GM18909 (cell line): ENCODE results near the gene SLC19A1.

ENCODE experiments used
- ATAC-seq: cut with Tn5 transposase; IDR thresholded peaks from one replicate; pipeline ENCODE4 v1.9.1; 2021; ENCODE audit warnings: mild to moderate bottlenecking; ENCODE audit not compliant: unreplicated experiment, poor library complexity

Gene SLC19A1

DNA sequence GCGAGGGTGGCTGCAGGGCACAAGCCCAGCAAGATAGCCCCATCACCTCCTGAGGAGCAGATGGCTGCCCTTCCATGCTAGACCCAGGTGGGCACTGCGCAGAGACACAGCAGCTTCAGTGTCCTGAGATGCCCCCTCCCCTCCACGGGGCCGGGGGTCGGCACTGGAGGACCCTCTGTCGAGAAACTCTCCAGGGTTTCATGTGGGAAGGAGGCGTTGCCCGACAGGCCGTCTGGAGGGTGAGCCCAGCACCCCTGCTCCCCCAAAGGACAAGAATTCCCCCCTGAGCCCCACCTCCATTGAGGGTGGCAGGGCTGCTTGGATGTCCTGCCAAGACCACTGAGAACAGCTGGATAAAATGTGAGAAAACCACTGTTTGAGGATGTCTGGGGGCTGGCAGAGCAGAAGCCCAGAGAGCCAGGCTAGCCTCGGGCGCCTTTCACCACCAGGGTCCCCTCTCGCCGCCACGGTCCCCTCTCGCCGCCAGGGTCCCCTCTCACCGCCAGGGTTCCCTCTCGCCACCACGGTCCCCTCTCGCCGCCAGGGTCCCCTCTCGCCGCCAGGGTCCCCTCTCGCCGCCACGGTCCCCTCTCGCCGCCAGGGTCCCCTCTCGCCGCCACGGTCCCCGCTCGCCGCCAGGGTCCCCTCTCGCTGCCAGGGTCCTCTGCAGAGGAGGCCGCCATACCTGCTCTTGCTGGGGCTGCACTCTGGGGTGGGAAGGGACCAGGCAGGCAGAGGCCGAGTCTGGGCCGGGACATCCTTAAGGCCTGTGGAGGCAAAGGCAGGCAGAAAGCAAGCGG lies 44.2 kb downstream of the SLC19A1 start:
- no peak for ATAC-seq

- ATAC-seq = no peak
These were observed 45.0 kb downstream of the SLC19A1 start for GRCh38 chr21:45496968-45497845.

DNA sequence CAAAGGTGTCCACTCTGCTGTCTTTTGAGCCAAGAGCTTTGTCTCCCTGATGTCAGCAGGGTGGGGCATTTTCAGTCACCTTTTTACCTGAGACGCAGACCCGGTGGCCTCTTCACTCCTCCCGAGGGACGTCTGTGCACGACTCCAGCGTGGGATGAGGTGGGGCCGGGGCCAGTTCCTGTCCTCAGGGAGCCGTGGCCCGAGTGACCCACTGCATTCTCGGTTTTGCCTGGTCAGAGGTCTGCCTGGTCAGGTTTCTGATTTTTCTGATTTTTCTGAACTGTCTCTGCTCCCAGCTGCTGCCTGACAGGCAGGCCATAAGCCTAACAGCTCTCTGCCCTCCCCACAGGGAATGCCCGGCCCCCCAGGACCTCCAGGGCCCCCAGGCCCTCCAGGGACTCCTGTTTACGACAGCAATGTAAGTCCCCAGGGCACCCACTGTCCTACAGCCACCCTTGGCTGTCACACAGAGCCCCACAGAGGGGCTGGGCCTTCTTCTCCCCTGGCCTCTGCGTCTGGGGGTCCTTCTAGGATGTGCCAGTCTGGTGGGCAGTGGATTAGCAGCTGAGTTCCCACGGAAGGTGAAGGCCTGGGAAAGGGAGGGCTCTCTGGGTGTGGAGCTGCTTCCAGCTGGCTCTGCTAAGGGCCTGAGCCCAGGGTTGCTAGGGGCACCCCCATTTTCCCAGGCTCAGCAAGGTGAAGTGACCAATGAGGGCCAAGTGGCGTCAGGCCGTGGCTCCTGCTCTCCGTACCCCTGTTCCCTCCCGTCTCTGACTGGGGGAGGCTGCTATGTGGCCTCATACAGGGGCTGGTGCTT lies 45.9 kb downstream of the SLC19A1 start:
- ATAC-seq = no peak

GRCh38 chr21:45494851-45495680 lies 47.2 kb downstream of the SLC19A1 start:
- no peak for ATAC-seq

DNA sequence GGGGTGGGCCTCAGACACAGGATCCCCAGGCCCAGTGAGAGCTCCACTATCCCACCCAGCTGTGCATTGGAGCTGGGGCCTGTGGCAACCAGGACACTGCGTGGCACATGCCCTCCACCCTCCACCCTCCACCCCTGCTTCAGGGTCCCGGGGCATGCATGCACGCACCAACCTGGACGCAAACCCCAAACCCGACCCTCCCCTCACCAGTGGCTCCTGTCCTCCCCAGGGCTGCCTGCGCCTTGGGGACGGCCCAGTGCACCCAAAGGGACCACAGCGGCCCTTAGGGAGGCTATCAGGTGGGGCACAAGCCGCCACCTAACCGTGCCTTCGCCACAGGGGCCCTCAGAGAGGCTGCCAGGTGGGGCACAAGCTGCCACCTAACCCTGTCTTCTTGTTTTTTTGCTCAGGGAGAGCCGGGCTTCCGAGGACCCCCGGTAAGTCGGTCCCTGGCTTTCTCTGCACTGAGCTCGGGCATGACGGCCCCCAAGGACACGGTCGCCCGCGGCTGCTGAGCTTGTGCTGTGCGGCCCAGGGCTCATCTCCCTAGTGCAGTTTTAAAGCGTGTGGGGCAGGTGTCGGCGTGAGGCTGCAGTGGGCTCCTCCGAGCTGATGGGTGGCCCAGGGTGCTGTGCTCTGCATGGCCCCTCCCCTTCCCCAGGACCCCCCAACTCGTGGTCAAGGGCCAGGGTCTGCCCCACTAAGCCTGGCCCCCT lies 47.9 kb downstream of the SLC19A1 start:
- ATAC-seq = no peak

DNA sequence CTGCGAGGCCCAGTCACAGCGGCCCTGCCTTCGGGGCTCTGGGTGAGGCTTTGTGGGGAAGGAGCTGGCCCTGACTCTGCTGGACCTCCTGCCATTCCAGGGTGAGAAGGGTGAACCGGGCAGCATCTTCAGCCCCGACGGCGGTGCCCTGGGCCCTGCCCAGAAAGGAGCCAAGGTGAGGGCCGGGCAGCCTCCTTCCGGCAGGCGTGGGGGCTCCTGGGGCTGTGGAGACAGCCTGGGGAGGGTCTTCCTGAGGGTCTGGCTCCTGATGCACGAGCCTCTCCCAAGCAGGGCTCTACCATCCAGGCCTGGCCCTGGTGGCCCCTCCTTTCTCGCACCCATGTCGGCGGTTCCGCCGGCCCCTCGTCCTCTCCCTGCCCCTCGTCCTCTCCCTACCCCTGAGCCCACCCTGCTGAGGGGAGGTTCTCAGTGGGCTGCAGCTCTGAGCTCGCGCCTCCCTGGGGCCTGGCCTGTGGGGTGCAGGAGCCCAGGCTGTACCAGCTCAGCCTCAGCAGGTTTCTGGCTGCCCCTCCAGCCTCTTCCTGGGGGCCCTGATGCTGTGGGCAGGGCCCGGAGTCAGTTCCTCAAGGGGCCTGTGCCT lies 48.7 kb downstream of the SLC19A1 start:
- no peak for ATAC-seq

DNA sequence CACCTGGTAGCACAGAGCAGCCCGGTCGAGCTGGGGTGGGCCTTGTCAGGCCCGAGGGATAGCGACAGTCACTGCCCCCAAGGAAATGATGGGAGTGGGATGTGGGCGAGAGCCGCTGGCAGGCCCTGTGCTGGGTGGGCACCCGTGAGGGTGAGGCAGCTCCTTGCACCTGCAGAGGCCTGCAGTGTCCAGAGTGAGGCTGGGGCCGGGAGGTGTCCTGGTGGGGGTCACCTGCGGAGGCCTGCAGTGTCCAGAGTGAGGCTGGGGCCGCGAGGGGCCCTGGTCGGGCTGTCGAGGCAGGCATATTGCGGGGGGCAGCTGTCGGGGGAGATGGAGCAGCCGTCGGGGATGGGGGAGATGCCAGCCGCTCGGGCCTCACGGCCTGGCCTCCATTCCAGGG lies 49.5 kb downstream of the SLC19A1 start:
- ATAC-seq = no peak

- no peak for ATAC-seq
These were observed 50.6 kb downstream of the SLC19A1 start for GRCh38 chr21:45491623-45492022.

DNA sequence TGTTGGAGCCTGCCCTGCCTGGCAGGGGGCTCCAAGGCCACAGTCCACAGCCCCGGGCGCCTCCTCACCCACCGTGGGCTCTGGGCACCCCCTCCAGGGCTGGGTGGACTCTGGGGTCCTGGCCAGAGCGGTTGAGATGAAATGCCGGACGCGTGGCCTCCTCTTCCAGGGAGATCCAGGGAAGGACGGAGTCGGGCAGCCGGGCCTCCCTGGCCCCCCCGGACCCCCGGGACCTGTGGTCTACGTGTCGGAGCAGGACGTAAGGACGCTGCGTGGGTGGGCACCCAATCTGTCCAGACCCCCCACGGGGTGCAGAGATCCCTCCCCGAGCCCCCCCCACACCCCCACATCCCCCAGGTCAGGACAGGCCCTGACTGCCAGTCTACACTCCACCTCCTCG lies 51.2 kb downstream of the SLC19A1 start:
- ATAC-seq = no peak

DNA sequence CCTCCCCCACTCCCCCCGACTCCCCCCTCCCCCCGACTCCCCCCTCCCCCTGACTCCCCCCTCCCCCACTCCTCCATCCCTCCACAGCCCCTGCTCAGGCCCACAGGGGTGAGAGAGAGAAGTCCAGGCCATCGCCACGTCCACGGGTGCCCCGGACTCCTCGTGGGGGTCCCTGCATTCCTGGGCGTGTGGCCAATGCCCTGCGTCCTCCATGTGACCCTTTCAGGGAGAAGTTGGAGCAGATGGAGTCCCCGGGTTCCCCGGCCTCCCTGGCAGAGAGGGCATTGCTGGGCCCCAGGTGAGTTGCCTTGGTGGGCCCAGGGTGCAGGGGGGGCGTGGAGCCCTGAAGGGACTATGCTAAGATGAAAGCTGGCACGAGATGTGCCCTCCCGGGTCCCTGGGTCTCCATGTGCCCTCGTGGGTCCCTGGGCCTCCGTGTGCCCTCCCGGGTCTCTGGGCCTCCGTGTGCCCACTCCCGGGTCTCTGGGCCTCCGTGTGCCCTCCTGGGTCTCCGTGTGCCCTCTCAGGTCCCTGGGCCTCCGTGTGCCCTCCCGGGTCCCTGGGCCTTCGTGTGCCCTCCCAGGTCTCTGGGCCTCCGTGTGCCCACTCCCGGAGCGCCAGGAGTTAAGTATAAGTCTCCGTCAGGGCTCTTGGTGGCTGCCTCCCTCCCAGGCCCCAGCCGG lies 52.0 kb downstream of the SLC19A1 start:
- no peak for ATAC-seq

GRCh38 chr21:45489722-45489982 lies 52.6 kb downstream of the SLC19A1 start:
- ATAC-seq = no peak

- no peak for ATAC-seq
These were observed 53.1 kb downstream of the SLC19A1 start for GRCh38 chr21:45488931-45489721.

DNA sequence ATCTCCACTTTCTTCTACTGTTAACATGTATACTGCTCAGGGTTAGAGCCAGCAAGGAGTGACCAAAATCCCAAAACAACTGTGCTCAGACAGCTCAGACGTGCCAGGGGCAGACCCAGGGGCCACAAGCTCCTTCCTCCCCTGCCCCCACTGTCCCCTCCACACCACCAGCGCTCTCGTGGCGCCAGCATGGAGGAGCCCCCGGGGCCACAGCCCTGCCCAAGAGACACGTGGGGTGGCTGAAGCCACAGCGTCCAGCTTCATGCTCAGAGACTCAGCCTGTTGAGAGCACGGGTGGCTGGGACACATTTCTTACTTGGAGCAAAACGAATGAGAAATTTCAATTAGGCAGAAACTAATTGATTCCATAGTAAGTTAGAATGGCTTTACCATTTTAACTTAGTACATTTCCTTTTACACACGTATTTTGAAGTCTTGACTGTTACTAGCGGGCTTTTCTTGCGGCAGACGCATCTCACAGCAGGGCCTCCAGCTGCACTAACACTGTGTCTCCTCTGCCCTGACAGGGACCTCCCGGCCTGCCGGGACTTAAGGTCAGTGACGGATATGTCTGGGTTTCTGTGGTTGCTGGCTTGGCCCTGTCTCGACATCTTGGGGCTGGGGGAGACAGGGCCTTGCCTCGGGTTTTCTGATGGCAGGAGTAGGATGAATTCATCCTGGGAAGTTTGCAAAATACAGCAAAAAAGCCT lies 54.2 kb downstream of the SLC19A1 start:
- ATAC-seq = no peak

- no peak for ATAC-seq
These were observed 55.0 kb downstream of the SLC19A1 start for GRCh38 chr21:45487161-45487806.

DNA sequence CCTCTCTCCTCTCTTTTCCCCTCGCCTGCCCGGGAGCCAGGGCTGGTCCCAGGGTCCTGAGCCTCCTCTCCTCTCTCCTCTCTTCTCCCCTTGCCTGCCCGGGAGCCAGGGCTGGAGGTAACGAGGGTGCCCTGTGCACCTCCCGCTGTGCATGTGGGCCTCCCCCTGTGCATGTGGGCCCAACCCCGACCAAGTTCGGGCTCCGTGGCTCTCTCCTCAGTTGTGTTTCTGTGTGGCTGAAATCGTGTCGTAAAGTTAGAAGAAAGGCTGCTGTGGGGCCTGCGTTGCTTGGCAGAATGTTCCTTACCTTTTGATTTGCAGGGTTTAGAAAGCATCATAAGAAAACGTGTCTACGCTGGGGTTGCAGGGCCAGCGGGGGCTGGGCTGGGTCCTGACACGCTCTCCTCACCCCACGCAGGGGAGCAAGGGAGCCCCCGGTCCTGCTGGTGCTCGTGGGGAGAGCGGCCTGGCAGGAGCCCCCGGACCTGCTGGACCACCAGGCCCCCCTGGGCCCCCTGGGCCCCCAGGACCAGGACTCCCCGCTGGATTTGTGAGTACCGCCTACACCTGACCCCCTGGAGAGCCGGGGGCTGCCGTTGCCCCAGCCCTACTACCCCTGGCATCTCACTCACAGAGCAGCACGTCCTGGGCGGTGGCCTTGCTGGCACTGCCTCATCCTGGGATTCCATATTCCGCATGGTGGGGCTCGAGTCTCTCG lies 55.6 kb downstream of the SLC19A1 start:
- ATAC-seq = no peak
